Neuron (in vitro differentiated cells): ENCODE measurements around the gene PSENEN.
"Not testable (repeated sequence)": the region's sequence is repeated elsewhere in the genome, so short reads cannot be mapped to it uniquely, and the experiment has no call there.

Experiments used
- H2AFZ ChIP-seq: one replicate; pipeline ENCODE4 v1.6.1; 2013; ENCODE audit warnings: low read depth, mild to moderate bottlenecking, inconsistent platforms, low read length, moderate library complexity
- H3K27me3 ChIP-seq: one replicate; pipeline ENCODE4 v1.6.1; 2013; ENCODE audit warnings: low read length; ENCODE audit not compliant: insufficient read depth
- H3K36me3 ChIP-seq: one replicate; pipeline ENCODE4 v1.6.1; 2013; ENCODE audit warnings: low read length; ENCODE audit not compliant: insufficient read depth
- H3K4me1 ChIP-seq: one replicate; pipeline ENCODE4 v1.6.1; 2013; ENCODE audit warnings: low read length; ENCODE audit not compliant: insufficient read depth
- H3K4me3 ChIP-seq: 2 replicates; pipeline ENCODE4 v1.5.1; 2013; ENCODE audit warnings: mild to moderate bottlenecking, low read length, moderate library complexity
- H3K9me3 ChIP-seq: one replicate; pipeline ENCODE4 v1.6.1; 2013; ENCODE audit warnings: low read length

Gene PSENEN

DNA sequence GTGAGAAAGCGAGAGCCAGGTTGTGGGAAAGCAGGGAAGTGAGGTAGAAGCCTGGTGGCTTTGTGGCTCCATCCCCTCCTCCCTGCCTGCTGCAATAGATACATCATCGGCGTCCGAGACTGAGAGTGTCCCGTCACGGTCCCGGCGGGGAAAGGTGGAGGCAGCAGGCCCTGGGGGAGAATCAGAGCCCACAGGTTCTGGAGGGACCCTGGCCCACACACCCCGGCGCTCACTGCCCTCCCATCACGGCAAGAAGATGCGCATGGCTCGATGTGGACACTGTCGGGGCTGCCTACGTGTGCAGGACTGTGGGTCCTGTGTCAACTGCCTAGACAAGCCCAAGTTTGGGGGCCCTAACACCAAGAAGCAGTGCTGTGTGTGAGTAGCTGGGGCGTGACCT, 22.6 kb upstream of the PSENEN start:
- Histone ChIP-seq H3K4me3 (no peak overlapping the region), H3K9me3 (no peaks in the 10 kb centered on the region), H2AFZ (no peak overlapping the region), H3K36me3 (peaks cover 68% of the 10 kb centered on the region), H3K4me1 (peaks cover 12% of the 10 kb centered on the region), H3K27me3 (no peaks in the 10 kb centered on the region)

DNA sequence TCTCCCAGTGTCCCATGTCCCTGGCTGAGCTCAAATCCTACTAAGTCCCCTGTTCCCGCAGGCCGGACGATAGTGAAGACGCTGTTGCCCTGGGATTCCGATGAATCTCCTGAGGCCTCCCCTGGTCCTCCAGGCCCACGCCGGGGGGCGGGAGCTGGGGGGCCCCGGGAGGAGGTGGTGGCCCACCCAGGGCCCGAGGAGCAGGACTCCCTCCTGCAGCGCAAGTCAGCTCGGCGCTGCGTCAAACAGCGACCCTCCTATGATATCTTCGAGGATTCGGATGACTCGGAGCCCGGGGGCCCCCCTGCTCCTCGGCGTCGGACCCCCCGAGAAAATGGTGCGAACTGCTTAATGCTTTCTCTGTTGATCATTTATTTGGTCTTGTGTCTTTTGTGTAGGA, 21.8 kb upstream of the PSENEN start:
- Histone ChIP-seq H3K4me1 (peaks cover 9% of the 10 kb centered on the region), H3K4me3 (no peak overlapping the region), H2AFZ (no peak overlapping the region), H3K9me3 (no peaks in the 10 kb centered on the region), H3K27me3 (no peaks in the 10 kb centered on the region), H3K36me3 (peaks cover 74% of the 10 kb centered on the region)

DNA sequence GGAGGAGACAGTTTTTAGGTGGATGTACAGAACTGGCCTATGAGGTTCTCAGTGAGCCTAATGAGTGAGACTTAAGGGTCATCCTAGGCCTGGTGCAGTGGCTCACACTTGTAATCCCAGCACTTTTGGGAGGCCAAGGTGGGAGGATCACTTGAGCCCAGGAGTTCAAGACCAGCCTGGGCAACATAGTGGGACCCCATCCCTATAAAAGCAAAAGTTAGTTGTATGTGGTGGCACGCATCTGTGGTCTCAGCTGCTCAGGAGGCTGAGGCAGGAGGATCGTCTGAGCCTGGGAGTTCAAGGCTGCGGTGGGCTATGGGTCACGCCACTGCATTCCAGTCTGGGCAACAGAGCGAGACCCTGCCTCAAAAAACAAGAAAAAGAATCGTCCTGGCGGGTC, 21.3 kb upstream of the PSENEN start:
- not testable (repeated sequence) for H3K9me3 ChIP-seq, H2AFZ ChIP-seq, H3K27me3 ChIP-seq, H3K4me3 ChIP-seq, H3K4me1 ChIP-seq
- peaks cover 79% of the 10 kb centered on the region for H3K36me3 ChIP-seq

DNA sequence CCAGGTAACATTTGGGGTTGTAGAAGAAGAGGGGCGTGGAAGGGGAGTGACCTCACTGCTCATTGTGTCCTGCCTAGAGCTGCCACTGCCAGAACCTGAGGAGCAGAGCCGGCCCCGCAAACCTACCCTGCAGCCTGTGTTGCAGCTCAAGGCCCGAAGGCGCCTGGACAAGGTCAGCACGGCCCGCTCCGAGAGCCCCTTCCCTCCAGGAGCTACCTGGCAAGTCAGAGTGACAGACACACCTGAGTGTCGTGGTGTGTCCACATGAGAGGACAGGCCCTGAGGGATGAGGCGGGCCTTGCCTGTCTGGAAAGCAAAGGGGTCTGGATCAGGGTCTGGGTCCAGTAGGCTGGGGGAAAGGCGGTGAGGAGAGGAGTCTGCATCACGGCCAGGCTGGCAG, 20.9 kb upstream of the PSENEN start:
- Histone ChIP-seq H3K4me3 (no peak overlapping the region), H3K36me3 (peaks cover 83% of the 10 kb centered on the region), H2AFZ (no peak overlapping the region), H3K9me3 (no peaks in the 10 kb centered on the region), H3K4me1 (no peaks in the 10 kb centered on the region), H3K27me3 (no peaks in the 10 kb centered on the region)

DNA sequence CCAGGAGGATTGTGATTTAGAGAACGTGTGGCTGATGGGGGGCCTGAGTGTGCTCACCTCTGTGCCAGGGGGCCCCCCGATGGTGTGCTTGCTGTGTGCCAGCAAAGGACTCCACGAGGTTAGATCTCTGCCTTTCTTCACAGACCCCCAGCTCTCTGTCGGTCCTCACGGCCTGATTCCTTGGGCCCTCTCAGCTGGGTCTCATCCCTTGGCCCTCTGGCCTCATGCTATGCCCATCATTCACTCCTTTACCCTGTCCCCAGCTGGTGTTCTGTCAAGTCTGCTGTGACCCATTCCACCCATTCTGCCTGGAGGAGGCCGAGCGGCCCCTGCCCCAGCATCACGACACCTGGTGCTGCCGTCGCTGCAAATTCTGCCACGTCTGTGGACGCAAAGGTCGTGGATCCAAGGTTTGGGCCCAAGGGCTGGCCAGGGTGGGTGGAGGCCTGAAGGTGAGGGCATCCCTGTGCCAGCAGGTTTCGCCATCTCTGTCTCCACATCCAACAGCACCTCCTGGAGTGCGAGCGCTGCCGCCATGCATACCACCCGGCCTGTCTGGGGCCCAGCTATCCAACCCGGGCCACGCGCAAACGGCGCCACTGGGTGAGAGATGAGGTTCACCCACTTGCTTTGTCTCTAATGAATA, 20.1 kb upstream of the PSENEN start:
- H3K4me1 ChIP-seq: no peaks in the 10 kb centered on the region
- H3K9me3 ChIP-seq: no peaks in the 10 kb centered on the region
- H3K27me3 ChIP-seq: no peaks in the 10 kb centered on the region
- H3K4me3 ChIP-seq: no peak overlapping the region
- H3K36me3 ChIP-seq: peaks cover 85% of the 10 kb centered on the region
- no peak overlapping the region for H2AFZ ChIP-seq

DNA sequence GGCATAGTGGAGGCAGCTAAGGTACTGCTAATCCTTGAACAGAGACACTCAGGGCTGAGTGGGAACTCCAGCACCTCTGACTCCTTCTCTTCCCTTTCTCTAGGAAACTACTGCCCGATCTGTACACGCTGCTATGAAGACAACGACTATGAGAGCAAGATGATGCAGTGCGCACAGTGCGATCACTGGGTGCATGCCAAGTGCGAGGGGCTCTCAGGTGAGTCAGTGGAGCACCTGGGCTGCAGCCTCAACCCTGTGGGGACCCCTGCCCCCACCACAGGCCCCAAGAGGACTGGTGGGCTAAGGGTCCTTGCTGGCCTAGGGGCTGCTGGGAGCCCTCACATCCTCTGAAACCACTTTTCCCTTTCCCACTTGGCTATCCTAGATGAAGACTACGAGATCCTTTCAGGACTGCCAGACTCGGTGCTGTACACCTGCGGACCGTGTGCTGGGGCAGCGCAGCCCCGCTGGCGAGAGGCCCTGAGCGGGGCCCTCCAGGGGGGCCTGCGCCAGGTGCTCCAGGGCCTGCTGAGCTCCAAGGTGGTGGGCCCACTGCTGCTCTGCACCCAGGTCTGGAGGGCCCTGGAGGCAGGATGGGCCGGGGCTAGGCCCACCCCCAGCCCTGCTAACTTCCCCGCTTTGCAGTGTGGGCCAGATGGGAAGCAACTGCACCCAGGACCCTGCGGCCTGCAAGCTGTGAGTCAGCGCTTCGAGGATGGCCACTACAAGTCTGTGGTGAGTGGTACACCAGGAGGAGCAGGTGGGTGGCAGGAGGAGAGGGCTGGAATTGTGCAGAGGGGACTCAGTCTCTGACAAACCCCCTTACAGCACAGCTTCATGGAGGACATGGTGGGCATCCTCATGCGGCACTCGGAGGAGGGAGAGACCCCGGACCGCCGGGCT, 18.1 kb upstream of the PSENEN start:
- no peak overlapping the region for H2AFZ ChIP-seq
- H3K27me3 ChIP-seq: no peaks in the 10 kb centered on the region
- no peaks in the 10 kb centered on the region for H3K4me1 ChIP-seq
- H3K4me3 ChIP-seq: no peak overlapping the region
- H3K9me3 ChIP-seq: no peaks in the 10 kb centered on the region
- peaks cover 91% of the 10 kb centered on the region for H3K36me3 ChIP-seq

DNA sequence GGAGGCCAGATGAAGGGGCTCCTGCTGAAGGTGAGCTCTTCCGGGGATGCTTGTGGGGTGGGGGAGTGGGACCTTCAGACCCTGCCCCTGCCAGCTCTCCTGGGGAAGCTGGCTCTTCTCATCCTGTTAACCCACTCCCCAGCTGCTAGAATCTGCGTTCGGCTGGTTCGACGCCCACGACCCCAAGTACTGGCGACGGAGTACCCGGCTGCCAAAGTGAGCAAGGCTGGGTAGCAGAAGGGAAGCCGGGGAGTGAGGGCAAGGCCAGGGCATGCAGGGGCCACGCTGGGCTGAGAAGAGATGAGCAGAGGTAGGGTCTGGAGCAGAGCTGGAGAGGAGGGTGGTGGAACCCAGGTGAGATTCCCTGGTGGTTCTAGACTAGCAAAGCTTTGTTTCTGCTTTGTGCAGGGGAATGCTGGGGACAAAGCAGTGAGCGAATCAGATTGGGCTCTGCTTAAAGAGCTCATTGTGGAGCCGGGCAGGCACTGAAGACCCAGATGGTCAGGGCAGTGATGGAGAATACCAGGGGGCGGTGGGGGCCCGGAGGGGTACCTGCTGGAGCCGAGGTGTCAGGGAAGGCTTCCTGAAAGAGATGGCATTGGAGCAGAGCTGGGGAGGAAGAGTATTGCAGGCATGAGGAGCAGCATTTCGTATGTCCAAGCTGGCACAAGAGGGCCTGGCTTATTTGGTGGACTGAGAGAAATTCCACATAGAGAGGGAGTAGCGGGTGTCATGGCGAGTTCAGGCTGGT, 17.3 kb upstream of the PSENEN start:
- H3K4me1 ChIP-seq: no peaks in the 10 kb centered on the region
- H2AFZ ChIP-seq: no peak overlapping the region
- H3K36me3 ChIP-seq: peaks cover 86% of the 10 kb centered on the region
- H3K27me3 ChIP-seq: no peaks in the 10 kb centered on the region
- H3K4me3 ChIP-seq: no peak overlapping the region
- no peaks in the 10 kb centered on the region for H3K9me3 ChIP-seq

DNA sequence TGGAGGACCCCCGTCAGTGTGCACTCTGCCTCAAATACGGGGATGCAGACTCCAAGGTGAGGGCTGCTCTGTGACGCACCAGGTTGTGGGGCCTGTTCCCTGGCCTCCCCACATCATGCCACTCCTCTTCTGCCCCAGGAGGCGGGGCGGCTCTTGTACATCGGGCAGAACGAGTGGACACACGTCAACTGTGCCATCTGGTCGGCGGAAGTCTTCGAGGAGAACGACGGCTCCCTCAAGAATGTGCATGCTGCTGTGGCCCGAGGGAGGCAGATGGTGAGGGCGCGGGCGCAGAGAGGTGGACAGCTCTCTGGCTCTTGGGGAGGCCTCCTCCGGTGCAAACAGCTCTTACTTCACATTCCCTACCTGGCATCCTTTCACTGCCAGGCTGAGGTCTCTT, 16.4 kb upstream of the PSENEN start:
- H3K36me3 ChIP-seq: peaks cover 86% of the 10 kb centered on the region
- H3K4me1 ChIP-seq: no peaks in the 10 kb centered on the region
- H3K27me3 ChIP-seq: no peaks in the 10 kb centered on the region
- H2AFZ ChIP-seq: no peak overlapping the region
- no peak overlapping the region for H3K4me3 ChIP-seq
- H3K9me3 ChIP-seq: no peaks in the 10 kb centered on the region

DNA sequence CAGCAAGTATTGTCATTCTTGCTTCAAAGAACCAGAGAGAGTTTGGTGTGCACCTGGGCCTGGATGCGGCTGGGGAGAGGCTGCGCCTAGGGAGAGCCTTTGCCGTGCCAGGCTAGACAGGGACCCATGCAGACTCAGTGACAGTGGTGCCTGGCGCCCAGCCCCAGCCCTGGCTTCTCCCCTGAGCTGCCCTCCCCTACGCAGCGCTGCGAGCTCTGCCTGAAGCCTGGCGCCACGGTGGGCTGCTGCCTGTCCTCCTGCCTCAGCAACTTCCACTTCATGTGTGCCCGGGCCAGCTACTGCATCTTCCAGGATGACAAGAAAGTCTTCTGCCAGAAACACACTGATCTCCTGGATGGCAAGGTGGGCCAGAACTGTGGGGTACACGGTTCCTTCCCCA, 15.7 kb upstream of the PSENEN start:
- peaks cover 86% of the 10 kb centered on the region for H3K36me3 ChIP-seq
- H3K4me3 ChIP-seq: no peak overlapping the region
- no peaks in the 10 kb centered on the region for H3K9me3 ChIP-seq
- no peak overlapping the region for H2AFZ ChIP-seq
- H3K4me1 ChIP-seq: no peaks in the 10 kb centered on the region
- H3K27me3 ChIP-seq: no peaks in the 10 kb centered on the region

DNA sequence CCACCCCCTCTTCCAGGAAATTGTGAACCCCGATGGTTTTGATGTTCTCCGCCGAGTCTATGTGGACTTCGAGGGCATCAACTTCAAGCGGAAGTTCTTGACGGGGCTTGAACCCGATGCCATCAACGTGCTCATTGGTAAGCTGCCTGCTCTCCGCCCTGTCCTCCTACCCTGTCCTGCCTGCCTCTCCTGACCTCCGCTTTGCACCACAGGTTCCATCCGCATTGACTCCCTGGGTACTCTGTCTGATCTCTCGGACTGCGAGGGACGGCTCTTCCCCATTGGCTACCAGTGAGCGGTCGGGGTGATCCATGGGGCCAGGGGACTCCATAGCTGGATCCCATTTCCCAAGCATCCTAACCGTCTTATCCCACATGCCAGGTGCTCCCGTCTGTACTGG, 15.1 kb upstream of the PSENEN start:
- Histone ChIP-seq H3K9me3 (no peaks in the 10 kb centered on the region), H3K4me3 (no peak overlapping the region), H3K36me3 (peaks cover 84% of the 10 kb centered on the region), H3K27me3 (no peaks in the 10 kb centered on the region), H2AFZ (no peak overlapping the region), H3K4me1 (no peaks in the 10 kb centered on the region)

DNA sequence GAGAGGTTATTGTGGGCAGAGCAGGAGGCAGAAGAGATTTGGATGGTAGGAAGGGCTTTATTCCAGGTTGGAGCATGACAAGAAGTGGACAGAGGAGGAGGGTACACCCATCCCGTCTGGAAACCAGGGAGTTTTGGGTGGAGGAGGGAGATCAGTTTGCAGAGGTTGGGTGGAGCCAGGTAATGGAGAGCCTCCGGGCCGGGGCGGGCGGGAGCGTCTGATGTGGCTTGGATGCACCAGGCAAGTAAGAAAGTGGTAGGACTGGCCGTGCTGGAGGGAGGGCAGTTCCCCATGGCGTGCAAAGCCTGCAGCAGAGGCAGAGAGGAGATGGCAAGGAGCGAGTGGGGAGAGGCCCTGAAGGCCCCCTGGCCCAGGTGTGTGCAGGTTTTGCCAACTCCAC, 14.1 kb upstream of the PSENEN start:
- H3K36me3 ChIP-seq: peaks cover 79% of the 10 kb centered on the region
- no peaks in the 10 kb centered on the region for H3K27me3 ChIP-seq
- no peak overlapping the region for H3K4me3 ChIP-seq
- no peaks in the 10 kb centered on the region for H3K4me1 ChIP-seq
- no peak overlapping the region for H2AFZ ChIP-seq
- H3K9me3 ChIP-seq: no peaks in the 10 kb centered on the region

DNA sequence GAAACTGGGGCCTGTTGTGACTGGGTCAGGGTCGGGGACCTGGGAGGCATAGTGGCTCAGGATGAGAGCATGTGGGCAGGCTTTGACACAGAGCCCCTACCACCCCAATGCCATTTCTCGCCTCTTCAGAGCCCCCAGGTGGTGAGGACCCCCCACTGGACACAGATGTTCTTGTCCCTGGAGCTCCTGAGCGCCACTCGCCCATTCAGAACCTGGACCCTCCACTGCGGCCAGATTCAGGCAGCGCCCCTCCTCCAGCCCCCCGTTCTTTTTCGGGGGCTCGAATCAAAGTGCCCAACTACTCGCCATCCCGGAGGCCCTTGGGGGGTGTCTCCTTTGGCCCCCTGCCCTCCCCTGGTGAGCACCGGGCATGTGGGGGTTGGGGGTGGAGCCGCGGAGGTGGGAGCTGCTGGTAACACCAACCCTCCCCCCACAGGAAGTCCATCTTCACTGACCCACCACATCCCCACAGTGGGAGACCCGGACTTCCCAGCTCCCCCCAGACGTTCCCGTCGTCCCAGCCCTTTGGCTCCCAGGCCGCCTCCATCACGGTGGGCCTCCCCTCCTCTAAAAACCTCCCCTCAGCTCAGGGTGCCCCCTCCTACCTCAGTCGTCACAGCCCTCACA, 13.6 kb upstream of the PSENEN start:
- peaks cover 84% of the 10 kb centered on the region for H3K36me3 ChIP-seq
- no peak overlapping the region for H2AFZ ChIP-seq
- no peak overlapping the region for H3K4me3 ChIP-seq
- H3K4me1 ChIP-seq: no peaks in the 10 kb centered on the region
- no peaks in the 10 kb centered on the region for H3K9me3 ChIP-seq
- no peaks in the 10 kb centered on the region for H3K27me3 ChIP-seq
